Neuronal stem cell (in vitro differentiated cells): ENCODE data around the gene LCLAT1.

Source experiments
- DNase-seq: peaks from one replicate; pipeline ENCODE4 v3.0.0-alpha.2; 2013; ENCODE audit warnings: low spot score
- H2AFZ ChIP-seq: one replicate; pipeline ENCODE4 v1.6.1; 2013; ENCODE audit warnings: mild to moderate bottlenecking, low read length, inconsistent platforms
- H2AK5ac ChIP-seq: 2 replicates; pipeline ENCODE4 v1.6.1; 2013; ENCODE audit warnings: low read depth, mild to moderate bottlenecking, inconsistent platforms, low read length, moderate library complexity, mixed read lengths
- H2BK120ac ChIP-seq: 2 replicates; pipeline ENCODE4 v1.6.1; 2013; ENCODE audit warnings: low read depth, mild to moderate bottlenecking, inconsistent platforms, low read length, moderate library complexity, mixed read lengths
- H2BK12ac ChIP-seq: one replicate; pipeline ENCODE4 v1.6.1; 2013; ENCODE audit warnings: low read length, inconsistent platforms
- H2BK15ac ChIP-seq: 2 replicates; pipeline ENCODE4 v1.6.1; 2013; ENCODE audit warnings: mild to moderate bottlenecking, low read length, inconsistent platforms, mixed read lengths
- H2BK5ac ChIP-seq: one replicate; pipeline ENCODE4 v1.6.1; 2013; ENCODE audit warnings: inconsistent platforms, mild to moderate bottlenecking, low read length, moderate library complexity
- H3K14ac ChIP-seq: one replicate; pipeline ENCODE4 v1.6.1; 2013; ENCODE audit warnings: low read length, inconsistent platforms
- H3K18ac ChIP-seq: 2 replicates; pipeline ENCODE4 v1.6.1; 2013; ENCODE audit warnings: low read length, inconsistent platforms
- H3K23ac ChIP-seq: 2 replicates; pipeline ENCODE4 v1.6.1; 2013; ENCODE audit warnings: low read depth, mild to moderate bottlenecking, mixed read lengths, low read length, inconsistent platforms; ENCODE audit not compliant: poor library complexity
- H3K27ac ChIP-seq: replicated peaks from 3 replicates; pipeline ENCODE4 v1.5.1; 2013; ENCODE audit warnings: low read length, inconsistent platforms
- H3K27me3 ChIP-seq, 3 experiments: 2 replicates each; pipeline ENCODE4 v1.6.1; 2013; ENCODE audit warnings: low read length in 3 of 3, mild to moderate bottlenecking in 2 of 3, inconsistent platforms in 1 of 3, low read depth in 1 of 3, mixed read lengths in 1 of 3, moderate library complexity in 1 of 3; ENCODE audit not compliant: control insufficient read depth in 3 of 3, insufficient read depth in 3 of 3
- H3K36me3 ChIP-seq, 2 donors: replicated peaks in 1 of 2; 2 replicates each; pipeline ENCODE4 v1.6.1; 2013; ENCODE audit warnings: low read length in 2 of 2; ENCODE audit not compliant: control insufficient read depth in 2 of 2, insufficient read depth in 2 of 2
- H3K4ac ChIP-seq: 2 replicates; pipeline ENCODE4 v1.6.1; 2013; ENCODE audit warnings: inconsistent platforms, mild to moderate bottlenecking, low read length, moderate library complexity
- H3K4me1 ChIP-seq, 2 donors: 1 replicate in 1 of 2; 2 replicates in 1 of 2; pipeline ENCODE4 v1.6.1; 2013; ENCODE audit warnings: low read length in 2 of 2, low read depth in 1 of 2; ENCODE audit not compliant: control insufficient read depth in 2 of 2, insufficient read depth in 1 of 2
- H3K4me2 ChIP-seq: one replicate; pipeline ENCODE4 v1.6.1; 2013; ENCODE audit warnings: mild to moderate bottlenecking, low read length, inconsistent platforms; ENCODE audit not compliant: insufficient read depth, poor library complexity, severe bottlenecking
- H3K4me3 ChIP-seq, 2 donors: 2 replicates each; pipeline ENCODE4 v1.5.1; 2013; ENCODE audit warnings: low read length in 2 of 2, mild to moderate bottlenecking in 2 of 2, inconsistent platforms in 1 of 2, moderate library complexity in 1 of 2
- H3K79me1 ChIP-seq: one replicate; pipeline ENCODE4 v1.6.1; 2013; ENCODE audit warnings: low read depth, mild to moderate bottlenecking, inconsistent platforms, low read length, moderate library complexity
- H3K9ac ChIP-seq: one replicate; pipeline ENCODE4 v1.6.1; 2013; ENCODE audit warnings: mild to moderate bottlenecking, low read depth, low read length, inconsistent platforms; ENCODE audit not compliant: poor library complexity
- H3K9me3 ChIP-seq, 2 donors: replicated peaks in 1 of 2; 2 replicates each; pipeline versions ENCODE3 to v1.6.1; 2013; ENCODE audit warnings: low read length in 2 of 2, mild to moderate bottlenecking in 2 of 2, inconsistent platforms in 1 of 2, low read depth in 1 of 2, mixed read lengths in 1 of 2, moderate library complexity in 1 of 2; ENCODE audit not compliant: control insufficient read depth in 2 of 2, insufficient read depth in 1 of 2
- H4K8ac ChIP-seq: one replicate; pipeline ENCODE4 v1.6.1; 2013; ENCODE audit warnings: low read depth, mild to moderate bottlenecking, inconsistent platforms, low read length, moderate library complexity
- H4K91ac ChIP-seq: one replicate; pipeline ENCODE4 v1.6.1; 2013; ENCODE audit warnings: low read length, low read depth, mild to moderate bottlenecking, inconsistent platforms; ENCODE audit not compliant: poor library complexity
- WGBS, 2 donors: extraction: QIAGEN DNeasy Blood & Tissue Kit; methylation state at CpG; one replicate each; pipeline ENCODE4 v1.1.7; 2013; ENCODE audit warnings: missing lambda C conversion rate in 2 of 2, mixed read lengths in 1 of 2; ENCODE audit not compliant: insufficient read length in 2 of 2, insufficient replicate concordance in 1 of 2; ENCODE audit errors: extremely low coverage in 2 of 2; 5-methylcytosine and 5-hydroxymethylcytosine counted together

The LCLAT1 gene

GRCh38 chr2:30530346-30530745 lies 83.3 kb downstream of the LCLAT1 start:
- Histone ChIP-seq H2BK15ac (no peak overlapping the region), H2AFZ (no peak overlapping the region), H3K36me3 (peaks cover 5 to 32% of the 10 kb centered on the region in 2 donors), H3K27ac (no peak overlapping the region), H3K4me3 (no peak overlapping the region), H3K9me3 (peaks cover 2 to 17% of the 10 kb centered on the region in 2 donors), H3K23ac (no peak overlapping the region), H3K4me2 (no peak overlapping the region), H3K27me3 (no peaks in the 10 kb centered on the region), H3K79me1 (no peaks in the 10 kb centered on the region), H4K91ac (no peak overlapping the region), H3K4ac (no peak overlapping the region), H3K9ac (no peak overlapping the region), H4K8ac (no peak overlapping the region), H3K18ac (no peak overlapping the region), H2BK120ac (no peak overlapping the region), H2BK12ac (no peak overlapping the region), H2BK5ac (no peak overlapping the region), H3K4me1 (peaks cover 0 to 6% of the 10 kb centered on the region in 2 donors), H3K14ac (no peak overlapping the region), H2AK5ac (no peak overlapping the region)
- DNase-seq, result no peak
- WGBS, 2 donors, result no CpG with 5 or more reads among the region's 2 CpGs

DNA sequence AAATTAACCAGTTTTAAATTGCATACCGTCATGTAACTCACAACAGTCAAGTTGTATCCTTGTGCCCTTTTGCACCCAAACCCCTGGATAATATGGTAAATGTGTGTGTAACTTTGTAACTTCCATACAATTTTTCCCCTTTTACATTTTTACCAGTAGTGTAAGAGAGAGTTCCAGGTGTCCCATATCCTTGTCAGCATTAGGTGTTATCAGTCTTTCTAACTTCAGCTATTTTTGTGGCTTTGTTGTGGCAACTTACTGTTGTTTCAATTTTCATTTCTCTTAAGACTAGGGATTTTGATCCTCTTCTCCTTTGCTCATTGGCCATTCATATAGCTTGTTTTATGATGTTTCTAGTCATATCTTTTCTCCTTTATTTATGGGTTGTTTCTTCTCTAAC lies 94.6 kb downstream of the LCLAT1 start:
- no peak overlapping the region for H3K14ac ChIP-seq
- no peak overlapping the region for H2BK15ac ChIP-seq
- H3K79me1 ChIP-seq, result no peaks in the 10 kb centered on the region
- peaks cover 0 to 3% of the 10 kb centered on the region in 2 donors for H3K36me3 ChIP-seq
- H3K9ac ChIP-seq, result no peak overlapping the region
- H3K18ac ChIP-seq, result no peak overlapping the region
- no peak overlapping the region for H3K4me3 ChIP-seq
- H4K8ac ChIP-seq, result no peak overlapping the region
- no peak overlapping the region for H2BK12ac ChIP-seq
- no peaks in the 10 kb centered on the region for H3K27me3 ChIP-seq
- no peak overlapping the region for H3K4ac ChIP-seq
- H4K91ac ChIP-seq, result no peak overlapping the region
- H2BK5ac ChIP-seq, result no peak overlapping the region
- peaks cover 0 to 2% of the 10 kb centered on the region in 2 donors for H3K9me3 ChIP-seq
- H3K27ac ChIP-seq, result no peak overlapping the region
- no peak overlapping the region for H2BK120ac ChIP-seq
- no peak overlapping the region for H3K4me2 ChIP-seq
- no CpG with 5 or more reads among the region's 1 CpG for WGBS, 2 donors
- H3K23ac ChIP-seq, result no peak overlapping the region
- no peaks in the 10 kb centered on the region for H3K4me1 ChIP-seq
- no peak overlapping the region for H2AK5ac ChIP-seq
- no peak for DNase-seq
- no peak overlapping the region for H2AFZ ChIP-seq

DNA sequence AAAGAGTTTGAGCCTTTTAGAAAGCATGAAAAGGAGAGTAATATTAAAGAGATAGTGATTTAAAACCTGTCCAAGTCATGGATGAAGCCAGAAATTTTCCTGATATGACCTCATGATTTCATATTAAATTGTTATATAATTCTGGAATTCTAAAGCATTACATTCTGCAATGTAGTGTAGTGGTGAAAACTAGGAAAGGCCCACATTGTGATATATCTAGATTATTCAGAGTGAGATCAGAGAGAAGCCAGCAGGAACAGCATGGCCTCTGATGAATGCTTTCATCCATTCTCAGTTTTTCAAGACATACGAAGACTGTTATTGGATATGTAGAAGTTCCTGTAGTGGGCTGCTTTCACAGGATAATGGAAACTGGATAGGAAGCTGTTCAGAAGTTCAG lies 98.8 kb downstream of the LCLAT1 start:
- no peak overlapping the region for H3K27ac ChIP-seq

GRCh38 chr2:30548386-30548785 lies 101.3 kb downstream of the LCLAT1 start:
- no CpG with 5 or more reads among the region's 2 CpGs for WGBS, 2 donors
- Histone ChIP-seq H4K8ac (no peak overlapping the region), H2BK15ac (no peak overlapping the region), H3K36me3 (no peaks in the 10 kb centered on the region), H3K4me2 (no peak overlapping the region), H3K23ac (no peak overlapping the region), H3K27me3 (no peaks in the 10 kb centered on the region), H3K18ac (no peak overlapping the region), H3K4me1 (no peaks in the 10 kb centered on the region), H3K4me3 (no peak overlapping the region), H4K91ac (no peak overlapping the region), H3K9me3 (peaks cover 0 to 2% of the 10 kb centered on the region in 2 donors), H2AFZ (no peak overlapping the region), H3K9ac (no peak overlapping the region), H3K27ac (no peak overlapping the region), H2BK5ac (no peak overlapping the region), H2BK12ac (no peak overlapping the region), H2AK5ac (no peak overlapping the region), H3K4ac (no peak overlapping the region), H3K79me1 (no peaks in the 10 kb centered on the region), H2BK120ac (no peak overlapping the region), H3K14ac (no peak overlapping the region)
- DNase-seq, result no peak

More for the DNA sequence above, 98.8 kb downstream of the LCLAT1 start:
- DNase-seq, result no peak
- Histone ChIP-seq H3K4me3 (no peak overlapping the region), H3K79me1 (no peaks in the 10 kb centered on the region), H2BK12ac (no peak overlapping the region), H3K27me3 (no peaks in the 10 kb centered on the region), H3K18ac (no peak overlapping the region), H3K9me3 (no peaks in the 10 kb centered on the region), H3K4me1 (no peaks in the 10 kb centered on the region), H4K91ac (no peak overlapping the region), H3K9ac (no peak overlapping the region), H3K14ac (no peak overlapping the region), H3K36me3 (peaks cover 0 to 3% of the 10 kb centered on the region in 2 donors), H2AFZ (no peak overlapping the region), H2BK15ac (no peak overlapping the region), H2BK5ac (no peak overlapping the region), H3K23ac (no peak overlapping the region), H3K4ac (no peak overlapping the region), H2BK120ac (no peak overlapping the region), H2AK5ac (no peak overlapping the region), H4K8ac (no peak overlapping the region), H3K4me2 (no peak overlapping the region)
- no CpG with 5 or more reads among the region's 1 CpG for WGBS, 2 donors
